A673 (cell line): ENCODE data around the gene RDH11.

Source experiments
- CTCF ChIP-seq: fragments of 300-800, 200-600 bp; sonication (generic); conservative IDR thresholded peaks from 2 replicates; pipeline ENCODE4 v1.5.1; 2017; ENCODE audit warnings: low read depth, mild to moderate bottlenecking, antibody characterized with exemption, low read length, moderate library complexity, mixed read lengths
- EZH2 ChIP-seq: fragments of 200-600 bp; sonication (generic); IDR thresholded peaks from 2 replicates; pipeline ENCODE4 v1.6.1; 2017; ENCODE audit warnings: borderline replicate concordance, low read depth, mild to moderate bottlenecking, mixed read lengths, antibody characterized with exemption, low read length; ENCODE audit not compliant: poor library complexity, severe bottlenecking

GRCh38 chr14:67650151-67650550, 45.4 kb downstream of the RDH11 start:
- no peak for TF ChIP-seq EZH2
- TF ChIP-seq CTCF: no peak
